ENCODE data around the gene LRCH3.
"Not testable (repeated sequence)": the region's sequence is repeated elsewhere in the genome, so short reads cannot be mapped to it uniquely, and the experiment has no call there.

GRCh38 chr3:197921429-197922275 lies 130.6 kb downstream of the LRCH3 start:
- not testable (repeated sequence) for TF ChIP-seq POLR2A, POLR2AphosphoS5 (IDR thresholded peaks at IDR 0.05)
- TF ChIP-seq, protein P1, sequence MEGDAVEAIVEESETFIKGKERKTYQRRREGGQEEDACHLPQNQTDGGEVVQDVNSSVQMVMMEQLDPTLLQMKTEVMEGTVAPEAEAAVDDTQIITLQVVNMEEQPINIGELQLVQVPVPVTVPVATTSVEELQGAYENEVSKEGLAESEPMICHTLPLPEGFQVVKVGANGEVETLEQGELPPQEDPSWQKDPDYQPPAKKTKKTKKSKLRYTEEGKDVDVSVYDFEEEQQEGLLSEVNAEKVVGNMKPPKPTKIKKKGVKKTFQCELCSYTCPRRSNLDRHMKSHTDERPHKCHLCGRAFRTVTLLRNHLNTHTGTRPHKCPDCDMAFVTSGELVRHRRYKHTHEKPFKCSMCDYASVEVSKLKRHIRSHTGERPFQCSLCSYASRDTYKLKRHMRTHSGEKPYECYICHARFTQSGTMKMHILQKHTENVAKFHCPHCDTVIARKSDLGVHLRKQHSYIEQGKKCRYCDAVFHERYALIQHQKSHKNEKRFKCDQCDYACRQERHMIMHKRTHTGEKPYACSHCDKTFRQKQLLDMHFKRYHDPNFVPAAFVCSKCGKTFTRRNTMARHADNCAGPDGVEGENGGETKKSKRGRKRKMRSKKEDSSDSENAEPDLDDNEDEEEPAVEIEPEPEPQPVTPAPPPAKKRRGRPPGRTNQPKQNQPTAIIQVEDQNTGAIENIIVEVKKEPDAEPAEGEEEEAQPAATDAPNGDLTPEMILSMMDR (IDR thresholded peaks at IDR 0.05): not testable (repeated sequence)
